Mesenchymal stem cell (in vitro differentiated cells and primary cell): Measurements from ENCODE around the gene MISP.

Experiments
- DNase-seq: peaks from one replicate; pipeline ENCODE4 v3.0.0-alpha.2; 2013
- H2AFZ ChIP-seq: one replicate; pipeline ENCODE4 v1.6.1; 2013; ENCODE audit warnings: low read depth, mild to moderate bottlenecking, control low read depth, inconsistent platforms, low read length, moderate library complexity
- H2AK5ac ChIP-seq: 2 replicates; pipeline ENCODE4 v1.6.1; 2013; ENCODE audit warnings: low read length, moderate library complexity, mild to moderate bottlenecking, inconsistent platforms; ENCODE audit not compliant: severe bottlenecking
- H2BK120ac ChIP-seq: one replicate; pipeline ENCODE4 v1.6.1; 2013; ENCODE audit warnings: low read depth, mild to moderate bottlenecking, inconsistent platforms, low read length, moderate library complexity
- H2BK12ac ChIP-seq, 2 experiments: one replicate each; pipeline ENCODE4 v1.6.1; 2013; ENCODE audit warnings: inconsistent platforms in 2 of 2, low read length in 2 of 2, mild to moderate bottlenecking in 2 of 2, moderate library complexity in 2 of 2, control low read depth in 1 of 2
- H2BK15ac ChIP-seq: one replicate; pipeline ENCODE4 v1.6.1; 2013; ENCODE audit warnings: mild to moderate bottlenecking, low read depth, inconsistent platforms; ENCODE audit not compliant: poor library complexity, severe bottlenecking
- H2BK5ac ChIP-seq: 2 replicates; pipeline ENCODE4 v1.6.1; 2013; ENCODE audit warnings: low read depth, mild to moderate bottlenecking, low read length, control low read depth, inconsistent platforms; ENCODE audit not compliant: poor library complexity, severe bottlenecking
- H3K14ac ChIP-seq, 2 experiments: one replicate each; pipeline ENCODE4 v1.6.1; 2013; ENCODE audit warnings: inconsistent platforms in 2 of 2, low read length in 2 of 2, control low read depth in 1 of 2, mild to moderate bottlenecking in 1 of 2, moderate library complexity in 1 of 2
- H3K18ac ChIP-seq, 2 experiments: one replicate each; pipeline ENCODE4 v1.6.1; 2013; ENCODE audit warnings: inconsistent platforms in 2 of 2, low read length in 2 of 2, control low read depth in 1 of 2, low read depth in 1 of 2, mild to moderate bottlenecking in 1 of 2
- H3K23ac ChIP-seq, 2 experiments: one replicate each; pipeline ENCODE4 v1.6.1; 2013; ENCODE audit warnings: inconsistent platforms in 2 of 2, low read length in 2 of 2, mild to moderate bottlenecking in 2 of 2, moderate library complexity in 2 of 2, control low read depth in 1 of 2
- H3K27ac ChIP-seq: 2 replicates; pipeline ENCODE4 v1.5.1; 2013; ENCODE audit warnings: mild to moderate bottlenecking, moderate library complexity, low read length, control low read depth, inconsistent platforms; ENCODE audit not compliant: poor library complexity, severe bottlenecking
- H3K27me3 ChIP-seq, 2 experiments: 2 replicates each; pipeline versions ENCODE4 v1.6.1 to v1.7.0; 2013; ENCODE audit warnings: low read length in 2 of 2, mild to moderate bottlenecking in 2 of 2, moderate library complexity in 2 of 2, control low read depth in 1 of 2, inconsistent platforms in 1 of 2; ENCODE audit not compliant: control insufficient read depth in 1 of 2, insufficient read depth in 1 of 2
- H3K36me3 ChIP-seq, 2 experiments: 2 replicates each; pipeline versions ENCODE4 v1.6.1 to v1.7.0; 2013; ENCODE audit warnings: low read length in 2 of 2, control low read depth in 1 of 2, inconsistent platforms in 1 of 2, low read depth in 1 of 2, mild to moderate bottlenecking in 1 of 2; ENCODE audit not compliant: insufficient read depth in 2 of 2, control insufficient read depth in 1 of 2
- H3K4ac ChIP-seq, 2 experiments: one replicate each; pipeline ENCODE4 v1.6.1; 2013; ENCODE audit warnings: inconsistent platforms in 2 of 2, low read length in 2 of 2, mild to moderate bottlenecking in 2 of 2, moderate library complexity in 2 of 2, control low read depth in 1 of 2, low read depth in 1 of 2
- H3K4me1 ChIP-seq: 2 replicates; pipeline ENCODE4 v1.6.1; 2013; ENCODE audit warnings: low read depth, low read length, control low read depth; ENCODE audit not compliant: control insufficient read depth, insufficient read depth
- H3K4me2 ChIP-seq: 2 replicates; pipeline ENCODE4 v1.6.1; 2013; ENCODE audit warnings: low read length, mild to moderate bottlenecking, inconsistent platforms; ENCODE audit not compliant: poor library complexity, severe bottlenecking
- H3K4me3 ChIP-seq, 2 experiments: 2 replicates each; pipeline versions ENCODE4 v1.5.1 to v1.7.0; 2013; ENCODE audit warnings: low read length in 2 of 2, mild to moderate bottlenecking in 2 of 2, control low read depth in 1 of 2, low read depth in 1 of 2; ENCODE audit not compliant: insufficient read depth in 1 of 2
- H3K79me1 ChIP-seq: replicated peaks from 2 replicates; pipeline ENCODE4 v1.6.1; 2013; ENCODE audit warnings: mild to moderate bottlenecking, control low read depth, low read length, inconsistent platforms; ENCODE audit not compliant: poor library complexity, severe bottlenecking
- H3K9ac ChIP-seq: 2 replicates; pipeline ENCODE4 v1.7.0; 2013; ENCODE audit warnings: mild to moderate bottlenecking, low read length, moderate library complexity
- H3K9me3 ChIP-seq: 2 replicates; pipeline ENCODE4 v1.7.0; 2013; ENCODE audit warnings: mild to moderate bottlenecking, low read length; ENCODE audit not compliant: control insufficient read depth
- H4K8ac ChIP-seq: one replicate; pipeline ENCODE4 v1.6.1; 2013; ENCODE audit warnings: inconsistent platforms, mild to moderate bottlenecking, low read length, moderate library complexity
- H4K91ac ChIP-seq: one replicate; pipeline ENCODE4 v1.6.1; 2013; ENCODE audit warnings: mild to moderate bottlenecking, low read length, inconsistent platforms
- WGBS: methylation state at CpG from one replicate; pipeline ENCODE4 v1.1.7; 2013; ENCODE audit warnings: mixed read lengths; 5-methylcytosine and 5-hydroxymethylcytosine counted together

The MISP gene

DNA sequence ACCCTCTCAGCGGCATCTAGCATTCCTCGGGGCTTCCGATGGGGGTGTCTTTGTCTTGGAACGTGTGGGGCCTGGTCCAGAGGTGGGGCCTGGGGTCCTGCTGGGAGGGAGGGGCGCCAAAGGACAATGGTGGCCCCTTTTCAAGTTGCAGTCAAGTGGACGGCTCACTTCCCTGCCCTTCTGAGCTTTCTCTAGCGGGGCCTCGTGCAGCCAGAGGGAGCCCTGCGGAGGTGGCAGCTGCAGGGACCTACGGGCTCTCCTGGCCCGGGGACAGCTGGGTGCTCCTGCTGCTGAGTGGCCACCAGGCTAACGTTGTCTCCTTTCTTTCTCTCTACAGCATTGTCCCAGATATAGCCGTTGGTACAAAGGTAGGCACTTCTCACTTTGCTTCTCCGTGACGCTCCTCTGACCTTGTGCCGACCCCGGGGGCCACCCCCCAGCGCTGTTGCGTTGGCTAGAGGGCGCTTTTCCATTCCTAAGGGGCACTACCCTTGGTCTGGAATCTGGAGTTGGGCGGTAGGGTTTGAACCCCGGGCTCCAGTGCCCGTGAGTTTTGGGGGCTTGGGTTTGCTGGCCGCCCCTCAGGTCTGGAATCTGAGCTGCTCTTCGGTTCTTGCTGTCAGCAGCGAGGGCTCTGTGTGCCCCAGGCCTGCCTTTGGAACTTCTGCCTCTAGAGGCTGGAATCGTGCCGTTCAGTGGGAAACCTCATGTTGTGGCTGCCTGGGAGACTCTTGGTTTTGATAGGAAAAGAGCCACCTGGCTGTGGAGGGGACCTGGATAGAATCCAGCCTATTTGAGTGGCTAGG, 48.4 kb downstream of the MISP start:
- H2BK15ac ChIP-seq: no peak overlapping the region
- peak overlapping the region; percentile 88 to 96 for H3K4me3 ChIP-seq
- peak overlapping the region; percentile 52 to 56 for H3K4ac ChIP-seq

DNA sequence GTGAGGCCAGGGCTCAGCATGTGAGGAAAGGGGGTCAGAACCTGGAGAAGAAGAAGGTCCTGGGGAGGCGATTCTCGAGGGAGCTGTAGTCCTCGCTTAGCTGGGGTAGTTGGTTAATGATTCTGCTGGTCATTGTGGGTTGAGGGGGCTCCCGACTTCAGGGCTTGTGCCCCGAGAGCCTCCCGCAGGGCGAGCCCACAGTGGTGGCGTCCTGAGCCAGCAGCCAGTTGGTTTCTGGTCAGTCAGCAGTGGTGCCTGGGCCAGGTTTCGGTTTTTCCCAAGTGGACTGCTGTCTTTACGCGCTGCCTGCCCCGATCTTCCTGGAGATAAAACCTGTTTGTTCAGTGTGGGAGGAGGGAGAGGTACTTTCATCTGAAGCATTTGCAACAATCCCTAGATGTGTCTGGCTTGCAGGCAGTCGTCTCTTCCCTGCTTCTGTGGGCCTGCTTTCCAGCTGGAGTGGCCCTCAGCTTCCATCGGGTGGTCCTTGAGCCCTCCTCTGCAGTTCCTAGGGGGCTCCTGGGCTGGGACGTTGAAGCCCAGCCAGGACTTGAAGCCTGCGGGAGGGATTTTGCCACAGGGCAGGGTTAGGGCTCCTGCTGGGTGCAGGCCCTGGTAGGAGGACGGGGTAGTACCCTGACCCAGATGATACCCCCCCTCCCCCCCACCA, 49.6 kb downstream of the MISP start:
- no peak overlapping the region for H2BK12ac ChIP-seq
- no peak overlapping the region for H2AK5ac ChIP-seq
- peak overlapping the region; percentile 96 for H3K9ac ChIP-seq
- DNase-seq: no peak
- H3K4me3 ChIP-seq: peak overlapping the region in 1 of 2 experiments; percentile 96
- peaks cover 51% of the 10 kb centered on the region for H3K4me1 ChIP-seq
- H4K91ac ChIP-seq: no peak overlapping the region
- no peaks in the 10 kb centered on the region for H3K27me3 ChIP-seq
- H3K79me1 ChIP-seq: no peaks in the 10 kb centered on the region
- 84% methylated on average over 15 of the region's 17 CpGs for WGBS
- H3K18ac ChIP-seq: no peak overlapping the region
- no peak overlapping the region for H2BK5ac ChIP-seq
- H3K14ac ChIP-seq: peak overlapping the region in 1 of 2 experiments; percentile 7
- H3K4me2 ChIP-seq: peak overlapping the region; percentile 62
- peak overlapping the region; percentile 71 for H3K27ac ChIP-seq
- H2AFZ ChIP-seq: no peak overlapping the region
- H2BK15ac ChIP-seq: no peak overlapping the region
- H3K36me3 ChIP-seq: peaks cover 34 to 66% of the 10 kb centered on the region in 2 experiments
- no peak overlapping the region for H3K4ac ChIP-seq
- no peaks in the 10 kb centered on the region for H3K9me3 ChIP-seq
- H2BK120ac ChIP-seq: no peak overlapping the region
- H4K8ac ChIP-seq: no peak overlapping the region
- H3K23ac ChIP-seq: peak overlapping the region; percentile 2 to 65

More for the DNA sequence above, 48.4 kb downstream of the MISP start:
- Histone ChIP-seq H3K4me2 (peak overlapping the region; percentile 88), H2BK120ac (no peak overlapping the region), H3K23ac (peak overlapping the region in 1 of 2 experiments; percentile 74), H2BK5ac (no peak overlapping the region), H4K91ac (no peak overlapping the region), H3K36me3 (peaks cover 22 to 54% of the 10 kb centered on the region in 2 experiments), H3K14ac (peak overlapping the region in 1 of 2 experiments; percentile 66), H3K9me3 (no peaks in the 10 kb centered on the region), H3K79me1 (no peaks in the 10 kb centered on the region), H2AFZ (no peak overlapping the region), H4K8ac (no peak overlapping the region), H3K27me3 (no peaks in the 10 kb centered on the region), H3K9ac (peak overlapping the region; percentile 96), H2AK5ac (peak overlapping the region; percentile 38), H3K18ac (peak overlapping the region; percentile 24 to 41), H2BK12ac (no peak overlapping the region), H3K27ac (peak overlapping the region; percentile 92), H3K4me1 (peaks cover 46% of the 10 kb centered on the region)
- WGBS: 17% methylated on average over 28 of the region's 28 CpGs
- DNase-seq: peak; percentile 73

DNA sequence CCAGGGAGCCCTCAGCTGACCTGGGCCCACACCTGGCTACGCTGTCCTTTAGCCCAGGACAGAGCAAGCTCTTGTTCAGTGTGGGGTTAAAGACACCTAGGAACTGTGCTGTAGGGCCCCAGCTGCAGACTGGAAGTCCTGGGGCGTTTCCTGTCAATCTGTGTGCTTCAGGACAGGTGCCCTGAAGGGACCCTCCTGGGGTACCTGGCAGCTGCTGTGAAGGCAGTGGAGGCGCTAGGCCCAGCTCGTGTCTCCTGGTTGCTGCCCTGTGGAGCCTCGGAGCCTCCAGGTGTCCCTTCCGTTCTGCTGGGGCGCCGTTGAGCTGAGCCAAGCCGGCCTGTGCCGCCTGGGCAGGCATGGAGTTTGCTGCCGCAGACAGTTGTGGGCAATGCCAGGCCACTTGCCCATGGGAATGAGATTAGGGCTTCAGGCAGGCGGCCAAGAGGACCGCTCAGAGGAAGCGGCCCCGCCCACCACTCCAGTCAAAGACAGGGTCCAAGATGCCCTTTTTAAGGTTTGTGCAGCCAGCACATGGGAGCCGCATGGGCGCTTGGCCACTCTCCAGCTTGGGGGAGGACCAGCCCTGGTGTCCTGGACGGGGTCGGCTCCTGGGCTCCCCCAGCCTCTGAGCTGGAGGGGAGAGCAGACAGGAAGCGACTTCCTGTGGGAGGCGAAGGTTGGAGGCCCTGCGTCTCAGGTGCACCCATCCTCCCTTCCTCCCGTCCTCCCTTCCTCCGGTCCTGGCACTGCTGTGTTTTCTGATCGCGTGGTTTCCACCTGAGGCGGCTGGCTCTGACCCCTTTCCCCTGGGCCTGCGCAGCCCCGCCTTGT, 50.3 kb downstream of the MISP start:
- H2BK5ac ChIP-seq: no peak overlapping the region
- H3K79me1 ChIP-seq: no peaks in the 10 kb centered on the region
- peaks cover 48% of the 10 kb centered on the region for H3K4me1 ChIP-seq
- no peak overlapping the region for H3K18ac ChIP-seq
- H3K14ac ChIP-seq: no peak overlapping the region
- H4K8ac ChIP-seq: no peak overlapping the region
- no peak overlapping the region for H2BK120ac ChIP-seq
- no peak overlapping the region for H2BK15ac ChIP-seq
- H2BK12ac ChIP-seq: no peak overlapping the region
- DNase-seq: no peak
- H2AK5ac ChIP-seq: no peak overlapping the region
- no peak overlapping the region for H4K91ac ChIP-seq
- H3K27ac ChIP-seq: peak overlapping the region; percentile 71
- no peak overlapping the region for H3K4ac ChIP-seq
- peak overlapping the region; percentile 96 for H3K9ac ChIP-seq
- WGBS: 84% methylated on average over 28 of the region's 29 CpGs
- no peaks in the 10 kb centered on the region for H3K27me3 ChIP-seq
- H3K4me2 ChIP-seq: peak overlapping the region; percentile 62
- H3K9me3 ChIP-seq: no peaks in the 10 kb centered on the region
- no peak overlapping the region for H2AFZ ChIP-seq
- H3K23ac ChIP-seq: no peak overlapping the region
- peak overlapping the region in 1 of 2 experiments; percentile 96 for H3K4me3 ChIP-seq
- peaks cover 36 to 74% of the 10 kb centered on the region in 2 experiments for H3K36me3 ChIP-seq
